ENCODE measurements around the gene MAD1L1.
"Not testable (repeated sequence)": the region's sequence is repeated elsewhere in the genome, so short reads cannot be mapped to it uniquely, and the experiment has no call there.

MAD1L1 gene

DNA sequence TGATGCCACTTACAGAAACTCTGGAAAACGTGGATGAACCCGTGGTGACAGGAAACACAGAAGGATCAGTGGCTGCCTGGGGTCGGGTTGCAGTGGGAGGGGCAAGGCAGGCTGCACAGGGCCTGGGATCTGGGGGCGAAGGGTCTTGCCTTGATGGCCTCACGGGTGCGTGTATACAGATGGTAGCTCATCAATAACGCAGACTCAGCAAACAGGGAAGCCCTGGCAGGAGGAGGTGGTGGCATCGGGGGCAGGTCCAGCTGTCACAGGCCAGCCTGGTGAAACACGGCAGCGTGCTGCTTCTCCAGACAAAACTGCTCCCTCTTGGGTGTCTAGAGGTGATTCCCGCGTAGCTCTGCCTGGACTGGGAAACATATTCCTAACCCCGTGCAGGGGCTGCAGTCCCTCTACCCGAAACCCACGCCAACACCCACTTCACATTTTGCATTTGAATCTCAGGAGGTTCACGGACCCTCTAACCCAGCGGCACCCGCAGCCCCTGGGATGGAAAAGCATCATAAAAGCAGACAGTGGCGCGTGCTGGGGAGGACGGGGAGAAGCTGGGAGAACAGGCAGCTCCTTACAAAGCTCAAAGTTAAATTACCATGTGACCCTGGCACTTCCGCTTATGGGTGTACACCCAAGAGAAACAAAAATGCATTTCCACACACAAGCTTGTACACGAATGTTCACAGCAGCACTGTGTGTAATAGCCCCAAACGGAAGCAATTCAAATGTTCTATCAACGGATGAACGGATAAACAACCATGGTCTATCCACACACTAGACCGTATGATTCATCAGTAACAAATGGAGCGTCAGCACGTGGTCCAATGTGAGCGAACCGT lies 394.8 kb downstream of the MAD1L1 start:
- DNase-seq (ENCODE audit: low spot score), result not testable (repeated sequence)

DNA sequence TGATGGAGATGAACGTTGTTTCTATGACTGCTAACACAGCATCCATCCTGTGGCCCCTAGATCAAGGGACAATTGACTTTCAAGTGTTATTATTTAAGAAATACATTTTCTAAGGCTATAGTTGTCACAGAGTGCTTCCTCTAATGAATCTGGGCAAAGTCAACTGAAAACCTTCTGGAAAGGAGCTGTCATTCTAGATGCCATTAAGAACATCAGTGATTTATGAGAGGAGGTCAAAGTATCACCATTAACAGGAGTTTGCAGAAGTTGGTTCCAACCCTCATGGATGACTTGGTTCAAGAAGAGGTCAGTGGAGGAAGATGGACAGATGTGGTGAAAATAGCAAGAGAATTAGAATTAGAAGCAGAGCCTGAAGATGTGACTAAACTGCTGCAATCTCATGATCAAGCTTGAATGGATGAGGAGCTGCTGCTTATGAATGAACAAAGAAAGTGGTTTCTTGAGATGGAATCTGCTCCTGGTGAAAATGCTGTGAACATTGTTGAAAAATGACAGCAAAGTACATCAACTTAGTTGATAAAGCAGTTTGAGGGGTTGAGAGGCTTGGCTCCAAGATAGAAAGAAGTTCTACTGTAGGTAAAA lies 400.7 kb downstream of the MAD1L1 start:
- DNase-seq (ENCODE audit: low spot score), result not testable (repeated sequence)

DNA sequence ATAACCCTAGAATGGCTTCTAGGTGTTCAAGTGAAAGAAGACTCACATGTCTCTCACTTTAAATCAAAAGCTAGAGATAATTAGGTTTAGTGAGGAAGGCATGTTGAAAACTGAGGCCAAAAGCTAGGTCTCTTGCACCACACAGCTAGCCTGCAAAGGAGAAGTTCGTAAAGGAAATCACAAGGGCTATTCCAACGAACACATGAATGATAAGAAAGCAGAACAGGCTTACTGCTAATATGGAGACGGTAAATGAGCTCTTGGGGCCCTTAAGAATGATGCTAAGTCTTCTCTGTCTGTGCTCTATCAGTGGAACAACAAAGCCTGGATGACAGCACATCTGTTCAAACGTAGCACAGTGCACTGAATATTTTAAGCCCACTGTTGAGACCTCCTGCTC lies 401.3 kb downstream of the MAD1L1 start:
- not testable (repeated sequence) for DNase-seq (ENCODE audit: low spot score)

DNA sequence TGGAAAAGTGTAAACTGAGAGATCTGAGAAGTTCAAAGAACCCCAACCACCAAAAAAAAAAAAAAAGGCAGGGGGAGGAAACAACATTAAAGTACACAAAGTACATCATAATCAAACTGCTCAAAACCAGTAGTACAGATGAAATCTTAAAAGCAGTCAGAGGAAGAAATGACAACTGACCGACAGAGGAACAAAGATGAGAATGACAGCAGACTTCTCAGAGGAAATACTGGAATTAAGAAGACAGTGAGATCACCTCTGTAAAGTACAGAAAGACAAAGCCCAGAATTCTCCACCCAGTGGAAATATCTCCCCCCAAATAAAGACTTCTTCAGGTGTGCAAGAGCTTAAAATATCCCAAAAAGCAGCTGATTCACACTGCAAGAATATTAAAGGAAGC lies 403.1 kb downstream of the MAD1L1 start:
- not testable (repeated sequence) for DNase-seq (ENCODE audit: low spot score)

DNA sequence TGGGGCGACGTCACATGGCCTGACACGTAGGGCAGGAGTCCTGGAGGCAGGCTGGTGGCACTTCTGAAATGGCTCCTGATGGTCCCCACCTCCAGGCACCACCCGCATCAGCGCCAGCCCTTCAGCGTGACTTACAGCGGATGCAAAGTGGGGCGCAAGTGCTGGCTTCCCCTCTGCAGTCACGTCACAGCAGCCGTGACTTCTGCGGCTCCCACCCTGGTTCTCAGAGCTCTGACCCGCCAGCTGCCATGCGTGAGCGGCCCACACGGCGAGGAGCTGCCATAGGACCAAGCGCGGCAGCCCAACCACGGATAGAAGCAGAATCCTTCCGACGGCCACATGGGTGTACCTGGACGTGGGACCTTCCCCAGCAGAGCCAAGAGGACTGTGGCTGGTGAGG lies 403.6 kb downstream of the MAD1L1 start:
- DNase-seq (ENCODE audit: low spot score), result no peak

DNA sequence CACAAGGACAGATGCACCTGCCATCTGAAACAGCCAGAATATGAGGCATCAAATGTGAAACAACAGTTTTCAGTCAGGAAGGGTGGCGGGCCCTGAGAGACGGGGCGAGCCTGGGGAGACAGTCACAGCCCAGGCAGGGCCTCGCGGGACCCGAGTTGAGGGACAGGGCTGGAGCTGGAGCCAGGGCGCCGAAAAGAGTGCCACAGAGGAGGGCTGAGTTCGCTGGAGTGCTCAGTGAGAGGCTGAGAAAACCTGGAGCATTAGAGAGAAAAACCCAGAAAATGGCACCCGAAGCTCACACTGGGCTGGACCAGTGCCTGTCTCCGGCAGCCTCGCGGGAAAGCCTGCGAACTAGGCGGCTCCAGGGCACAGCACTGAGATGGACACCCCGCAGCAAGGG lies 404.6 kb downstream of the MAD1L1 start:
- not testable (repeated sequence) for DNase-seq (ENCODE audit: low spot score)

DNA sequence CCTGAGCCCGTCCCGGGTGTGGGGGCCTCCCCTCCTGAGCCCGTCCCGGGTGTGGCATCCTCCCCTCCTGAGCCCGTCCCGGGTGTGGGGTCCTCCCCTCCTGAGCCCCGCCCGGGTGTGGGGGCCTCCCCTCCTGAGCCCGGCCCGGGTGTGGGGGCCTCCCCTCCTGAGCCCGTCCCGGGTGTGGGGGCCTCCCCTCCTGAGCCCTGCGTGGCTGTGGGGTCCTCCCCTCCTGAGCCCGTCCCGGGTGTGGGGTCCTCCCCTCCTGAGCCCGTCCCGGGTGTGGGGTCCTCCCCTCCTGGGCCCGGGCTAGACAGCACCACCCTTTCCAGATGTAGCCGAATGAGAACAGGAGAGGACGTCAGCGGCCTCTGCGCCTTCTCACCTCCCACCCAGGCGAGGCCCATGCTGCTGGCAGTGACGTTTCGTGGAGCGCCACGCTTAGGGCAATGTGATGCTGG lies 405.2 kb downstream of the MAD1L1 start:
- not testable (repeated sequence) for DNase-seq (ENCODE audit: low spot score)

DNA sequence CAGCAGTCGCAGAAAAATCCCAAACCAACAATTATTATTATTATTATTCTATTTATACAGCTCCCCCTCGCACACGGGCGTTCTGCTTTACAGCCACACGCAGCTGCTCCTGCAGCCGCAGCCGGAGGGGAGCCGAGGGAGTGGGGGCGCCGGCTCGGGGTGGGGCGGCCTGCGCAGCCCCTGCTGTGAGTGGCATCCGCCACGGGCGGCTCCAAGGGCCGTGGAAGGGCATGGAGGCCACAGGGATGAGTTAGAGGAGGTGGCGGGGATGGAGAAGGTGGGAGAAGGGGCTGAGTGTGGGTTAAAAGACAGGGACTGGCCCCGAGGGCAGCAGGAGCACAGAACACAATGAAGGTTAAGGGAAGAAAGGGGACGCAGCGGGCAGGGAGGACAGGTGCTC lies 405.8 kb downstream of the MAD1L1 start:
- DNase-seq (ENCODE audit: low spot score), result not testable (repeated sequence)

DNA sequence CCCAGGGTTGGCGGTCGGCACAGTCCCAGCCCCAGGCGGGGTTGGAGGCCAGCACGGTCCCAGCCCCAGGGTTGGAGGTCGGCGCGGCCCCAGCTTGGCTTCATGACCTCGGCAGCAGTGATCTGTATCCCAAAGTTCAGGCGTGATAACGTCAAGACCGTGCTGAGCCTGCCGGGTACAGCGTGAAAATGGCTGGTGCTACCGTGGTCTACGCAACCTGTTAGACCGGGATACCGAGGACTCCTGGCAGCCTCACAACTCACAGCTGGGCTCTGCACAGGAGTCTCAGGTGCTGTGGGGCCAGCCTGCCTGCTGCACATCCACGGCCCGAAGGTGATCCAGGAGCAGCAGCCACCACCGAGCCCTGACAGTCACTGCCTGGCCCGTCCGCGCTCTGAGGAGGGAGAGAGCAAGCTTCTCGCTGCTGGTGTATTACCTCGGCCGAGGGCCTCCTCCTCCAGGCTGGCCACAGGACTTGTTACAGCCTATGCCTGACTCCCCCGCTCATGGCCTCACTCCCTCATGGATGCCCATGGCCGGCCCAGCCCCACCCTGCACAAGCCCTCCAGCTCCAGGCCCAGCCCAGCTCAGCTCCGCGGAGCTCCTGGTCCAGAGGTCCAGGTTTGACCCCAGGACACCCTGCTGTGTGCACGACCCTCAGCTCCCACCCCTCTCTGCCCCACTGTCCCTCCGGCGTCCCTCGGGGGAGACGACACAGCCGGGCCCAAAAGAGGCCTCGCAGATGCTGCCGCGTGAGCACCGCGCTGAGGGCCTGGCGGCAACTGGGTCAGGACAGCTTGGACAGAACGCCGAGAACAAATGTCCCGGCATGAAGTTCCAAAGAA lies 406.6 kb downstream of the MAD1L1 start:
- DNase-seq (ENCODE audit: low spot score), result no peak

DNA sequence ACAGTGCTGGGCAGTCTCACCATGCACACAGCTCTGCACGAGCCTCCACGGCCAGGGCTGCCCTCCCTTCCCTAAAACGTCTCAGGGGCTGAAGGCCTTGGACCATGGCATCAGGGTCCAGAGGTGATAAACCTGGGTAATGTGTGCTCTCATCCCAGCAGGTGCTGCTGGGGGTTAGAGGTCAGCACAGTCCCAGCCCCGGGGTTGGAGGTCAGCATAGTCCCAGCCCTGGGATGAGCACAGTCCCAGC lies 407.2 kb downstream of the MAD1L1 start:
- not testable (repeated sequence) for DNase-seq (ENCODE audit: low spot score)

DNA sequence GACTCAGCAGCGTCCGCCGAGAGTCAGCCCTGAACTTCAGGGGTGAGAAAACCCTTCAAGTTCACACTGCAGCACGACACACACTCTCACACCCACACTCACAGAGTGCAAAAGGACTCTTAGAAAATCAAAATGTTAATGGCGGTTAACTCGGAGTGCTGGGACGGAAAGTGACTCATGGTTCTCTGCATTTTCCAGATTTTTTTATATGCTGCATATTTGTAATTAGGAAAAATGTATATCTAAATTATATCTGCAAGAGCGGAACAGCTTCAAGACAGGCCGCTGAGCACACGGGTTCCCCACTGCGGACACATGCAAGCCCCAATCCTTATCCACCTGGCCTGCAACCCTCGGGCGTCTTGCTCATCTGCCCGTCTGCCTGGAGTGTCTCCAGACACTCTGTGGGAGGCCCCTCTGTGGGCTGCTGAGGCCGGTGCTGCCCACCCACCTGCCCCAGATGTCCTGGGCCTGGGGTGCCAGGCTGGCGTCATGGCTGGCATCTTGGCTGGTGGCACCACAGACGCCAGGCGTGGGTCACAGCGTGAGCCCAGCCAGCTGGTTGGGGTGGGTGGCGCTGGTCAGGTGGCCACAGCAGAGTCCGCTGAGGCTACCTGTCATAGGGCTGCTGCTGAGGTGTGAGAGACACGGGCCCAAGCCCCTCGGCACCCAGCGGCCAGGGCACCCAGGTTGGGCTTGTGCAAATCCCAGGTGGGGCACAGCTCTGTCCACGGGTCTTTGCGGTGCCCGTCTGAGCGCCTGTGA lies 407.7 kb downstream of the MAD1L1 start:
- DNase-seq (ENCODE audit: low spot score), result not testable (repeated sequence)

DNA sequence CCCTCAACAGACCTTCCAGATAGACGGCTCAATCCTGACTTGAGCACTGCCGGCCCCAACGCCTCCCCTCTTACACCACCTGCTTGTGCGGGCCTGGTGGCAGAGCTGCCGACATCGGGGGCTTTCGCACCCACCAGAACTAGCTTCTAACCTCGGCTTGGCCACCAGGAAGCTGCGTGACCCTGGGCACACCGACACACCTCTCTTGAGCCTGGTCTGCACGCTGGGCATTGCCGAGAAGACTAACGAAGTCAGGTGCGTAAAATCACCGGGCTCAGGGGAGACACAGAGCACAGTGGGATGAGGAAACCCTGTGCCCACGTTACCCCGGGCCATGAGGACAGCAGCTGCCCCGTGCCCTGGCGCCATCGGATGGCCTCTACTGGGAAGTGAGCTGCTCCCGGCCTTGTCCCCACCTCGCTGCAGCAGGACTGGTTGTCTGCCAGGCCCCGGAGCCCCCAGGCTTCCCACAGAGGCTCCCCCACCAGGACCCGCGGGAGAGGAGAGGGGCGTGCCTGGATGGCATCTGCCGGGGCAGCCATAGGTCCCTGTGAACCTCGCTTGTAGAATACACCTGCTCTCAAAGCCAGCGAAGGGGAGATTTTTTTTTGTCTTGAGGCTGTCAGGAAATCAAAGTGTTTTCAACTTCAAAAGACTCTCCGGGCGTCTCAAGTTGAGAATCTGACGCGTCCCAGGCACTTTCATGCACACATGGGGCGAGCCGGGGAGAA lies 408.4 kb downstream of the MAD1L1 start:
- DNase-seq (ENCODE audit: low spot score), result not testable (repeated sequence)

DNA sequence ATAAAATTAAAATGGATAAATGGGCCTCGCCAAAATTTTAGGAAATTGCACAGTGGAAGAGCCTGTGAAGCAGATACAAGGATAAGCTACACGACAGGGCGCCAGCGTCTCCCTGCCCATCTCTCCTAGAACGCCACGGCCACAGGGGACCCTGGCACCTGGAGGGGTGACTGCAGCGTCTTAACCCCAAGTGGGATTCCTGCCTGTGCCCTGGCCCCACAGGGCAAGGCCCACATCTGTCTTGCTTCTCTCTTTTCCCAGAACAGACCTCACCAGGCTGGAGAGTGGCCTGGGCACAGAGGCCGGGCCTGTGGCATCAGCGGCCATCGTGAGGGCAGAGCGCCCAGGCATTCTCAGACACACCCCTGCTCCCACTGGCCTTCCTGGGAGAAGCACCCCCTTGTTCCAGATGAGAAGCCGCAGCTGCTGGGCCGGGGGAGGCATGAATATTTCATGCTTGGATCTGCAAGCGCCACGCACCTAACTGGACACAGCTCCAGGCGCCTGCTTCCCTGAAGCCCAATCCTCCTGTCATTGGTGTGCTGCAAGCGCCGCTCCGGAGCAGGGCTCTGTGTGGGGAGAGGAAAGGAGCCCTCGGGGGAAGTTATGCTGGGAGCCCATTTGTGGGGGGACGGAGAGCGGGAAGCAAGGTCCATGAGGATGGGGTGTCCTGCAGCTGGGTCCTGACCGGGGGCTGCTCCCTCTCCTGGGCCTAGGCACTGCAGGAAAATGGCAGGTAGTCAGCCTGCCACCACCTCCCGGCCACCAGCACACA lies 409.2 kb downstream of the MAD1L1 start:
- no peak for DNase-seq (ENCODE audit: low spot score)

DNA sequence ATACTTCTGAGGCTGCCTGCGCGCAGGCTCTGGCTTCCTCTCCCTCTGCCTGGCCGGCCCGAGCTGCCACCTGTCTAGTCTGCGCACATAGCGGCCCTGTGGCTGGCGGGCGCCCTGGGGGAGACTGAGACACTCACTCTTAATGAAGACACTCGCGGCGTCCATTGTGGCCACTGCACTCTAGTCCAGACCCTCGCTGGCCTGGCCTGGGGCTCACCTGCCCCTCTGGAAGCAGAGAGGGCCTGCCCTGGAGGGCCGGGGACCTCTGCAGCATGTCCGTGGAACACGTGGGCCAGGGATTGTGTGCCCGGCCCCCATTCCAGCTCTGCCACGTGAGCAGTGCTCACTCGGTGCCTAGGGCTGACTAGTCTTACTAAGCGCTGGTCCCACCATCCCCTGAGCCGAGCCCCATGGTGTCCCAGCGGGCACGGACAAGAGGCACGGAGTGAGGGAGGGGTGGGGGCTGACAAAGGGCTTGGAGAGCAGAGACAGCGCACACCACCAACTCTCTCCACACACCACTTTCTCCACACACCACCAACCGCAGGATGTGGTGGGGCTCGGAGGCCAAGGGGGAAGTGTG lies 413.4 kb downstream of the MAD1L1 start:
- DNase-seq (ENCODE audit: low spot score), result no peak

DNA sequence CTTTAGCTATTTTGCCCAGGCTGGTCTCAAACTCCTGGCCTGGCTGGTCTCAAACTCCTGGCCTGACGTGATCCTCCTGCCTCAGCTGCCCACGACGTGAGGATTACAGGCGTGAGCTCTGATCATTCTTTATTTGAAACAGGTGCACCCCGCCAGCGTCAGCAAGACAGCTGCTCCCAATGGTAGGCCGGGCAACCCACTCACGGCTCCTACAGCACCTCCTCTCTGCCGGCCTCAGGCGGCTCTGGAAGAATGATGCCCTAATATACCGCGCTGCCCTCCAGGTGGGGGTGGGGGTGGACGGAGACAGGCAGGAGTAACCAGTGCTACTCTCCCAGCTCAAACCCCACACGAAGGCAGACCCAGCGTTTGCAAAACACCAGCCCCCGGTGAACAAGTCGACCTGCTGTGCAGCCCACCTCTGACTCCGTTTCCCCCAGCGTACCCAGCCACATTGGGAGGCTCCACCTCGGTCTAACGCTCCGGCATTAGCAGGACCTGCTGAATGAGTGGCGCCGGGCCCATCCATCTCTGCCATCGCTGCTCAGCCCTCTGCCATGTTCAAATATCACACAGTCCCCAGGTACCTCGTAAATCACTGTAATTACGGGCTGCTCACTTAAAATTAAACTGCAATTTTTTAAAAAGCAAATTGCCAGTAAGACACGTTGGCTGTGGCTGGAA lies 414.0 kb downstream of the MAD1L1 start:
- no peak for DNase-seq (ENCODE audit: low spot score)

DNA sequence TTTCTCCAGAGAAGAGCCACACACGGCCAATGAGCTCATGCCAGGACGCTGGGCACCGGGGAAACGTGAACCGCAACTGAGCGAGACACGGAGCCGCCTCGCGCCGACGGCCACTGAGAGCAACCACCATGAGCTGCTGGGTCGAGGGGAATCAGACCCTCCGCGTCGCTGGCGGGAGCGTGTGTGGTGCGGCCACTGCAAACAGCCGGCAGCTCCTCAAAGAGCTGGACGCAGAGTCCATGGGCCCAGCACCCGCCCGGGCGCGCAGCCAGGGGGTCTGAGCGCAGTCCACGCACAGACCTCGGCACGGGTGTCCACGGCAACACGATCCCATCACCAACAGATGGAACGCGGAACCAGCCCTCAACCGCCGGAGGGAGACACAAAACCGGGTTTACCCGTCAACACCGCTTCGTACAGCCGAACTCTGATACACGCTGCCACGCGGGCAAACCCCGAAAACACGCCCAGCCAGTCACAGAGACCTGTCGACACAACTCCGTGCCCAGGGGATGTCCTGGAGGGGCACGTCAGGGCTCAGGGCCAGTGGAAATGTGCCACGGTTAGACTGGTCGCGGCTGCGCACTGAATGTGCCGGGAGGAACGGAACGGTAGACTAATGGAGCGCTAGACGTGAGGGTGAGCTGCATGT lies 415.6 kb downstream of the MAD1L1 start:
- no peak for DNase-seq (ENCODE audit: low spot score)

DNA sequence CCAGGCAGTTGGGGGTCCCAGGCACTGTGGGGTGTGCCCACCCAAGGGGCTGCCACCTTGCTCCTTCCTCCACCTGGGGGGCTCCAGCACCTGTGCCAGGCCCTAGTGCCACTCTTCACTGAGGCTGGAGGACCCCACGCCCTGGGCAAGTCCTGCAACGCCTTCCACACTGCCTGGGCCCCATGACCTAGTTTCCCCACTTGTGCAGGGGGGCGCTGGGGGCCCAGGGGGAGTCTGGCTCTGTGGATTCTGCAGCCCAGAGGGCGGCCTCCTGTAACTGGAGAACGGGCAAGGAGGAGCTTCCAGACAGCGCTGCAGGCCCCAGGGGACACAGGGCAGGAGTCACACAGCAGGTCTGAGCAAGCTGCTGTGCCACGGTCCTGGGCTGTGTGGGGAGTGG lies 416.3 kb downstream of the MAD1L1 start:
- not testable (repeated sequence) for DNase-seq (ENCODE audit: low spot score)

DNA sequence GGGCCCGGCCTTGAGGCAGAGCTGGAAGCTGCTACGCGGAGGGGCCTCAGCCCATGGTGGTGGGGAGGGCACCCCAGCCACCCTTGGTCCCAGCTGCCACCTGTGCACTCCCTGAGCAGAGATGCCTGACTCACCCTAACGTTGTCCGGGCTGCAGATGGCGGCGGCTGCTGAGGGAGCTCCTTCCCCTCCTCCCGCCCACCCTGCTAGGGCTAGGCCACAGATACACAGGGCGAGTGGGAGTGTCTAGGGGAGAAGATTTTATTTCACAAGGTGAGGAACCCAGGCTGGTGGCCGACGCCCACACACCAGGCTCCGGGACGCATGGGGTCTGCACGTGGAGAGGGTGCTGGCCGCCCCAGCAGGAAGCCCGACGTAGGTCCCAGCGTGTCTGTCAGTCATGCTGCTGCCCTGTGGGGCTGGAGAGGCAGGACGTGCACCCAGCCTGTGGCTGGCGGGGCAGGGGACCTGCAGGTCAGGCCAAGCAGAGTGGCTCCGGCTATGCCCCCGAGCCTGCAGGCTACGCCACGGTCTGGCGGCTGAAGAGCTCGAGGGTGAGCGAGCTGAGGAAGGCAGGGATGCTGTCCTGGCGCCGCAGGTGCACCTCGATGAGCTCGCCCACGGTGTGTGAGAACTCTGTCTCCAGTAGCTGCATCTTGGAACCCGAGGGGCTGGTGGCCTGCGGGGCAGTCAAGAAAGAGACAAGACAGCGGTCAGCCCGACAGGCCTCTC lies 417.0 kb downstream of the MAD1L1 start:
- DNase-seq (ENCODE audit: low spot score), result not testable (repeated sequence)
